Ishikawa (cell line): Measurements from ENCODE around the gene RBM19.

ENCODE experiments used
- CEBPB ChIP-seq: IDR thresholded peaks from 2 replicates; pipeline ENCODE4 v1.6.1; 2012
- CREB1 ChIP-seq: IDR thresholded peaks from 2 replicates; pipeline ENCODE4 v1.6.1; 2012; ENCODE audit warnings: low read depth
- EGR1 ChIP-seq: IDR thresholded peaks from 2 replicates; pipeline ENCODE4 v1.6.1; 2012
- EP300 ChIP-seq: IDR thresholded peaks from 2 replicates; pipeline ENCODE4 v1.6.1; 2012; ENCODE audit warnings: borderline replicate concordance
- FOXM1 ChIP-seq: IDR thresholded peaks from 2 replicates; pipeline ENCODE4 v1.6.1; 2012; ENCODE audit warnings: low read depth, borderline replicate concordance
- NFIC ChIP-seq: IDR thresholded peaks from 2 replicates; pipeline ENCODE4 v1.6.1; 2012
- RAD21 ChIP-seq: IDR thresholded peaks from 2 replicates; pipeline ENCODE4 v1.6.1; 2012; ENCODE audit warnings: low read depth
- TAF1 ChIP-seq: IDR thresholded peaks from 2 replicates; pipeline ENCODE4 v1.6.1; 2012; ENCODE audit warnings: low read depth, mild to moderate bottlenecking
- TCF12 ChIP-seq: IDR thresholded peaks from 2 replicates; pipeline ENCODE4 v1.6.1; 2012; ENCODE audit warnings: low read depth
- TEAD4 ChIP-seq: IDR thresholded peaks from 2 replicates; pipeline ENCODE4 v1.6.1; 2012
- YY1 ChIP-seq: IDR thresholded peaks from 2 replicates; pipeline ENCODE4 v1.6.1; 2012; ENCODE audit warnings: low read depth
- ZBTB7A ChIP-seq: IDR thresholded peaks from 2 replicates; pipeline ENCODE4 v1.6.1; 2012; ENCODE audit warnings: low read depth
- TF ChIP-seq, protein P1 (sequence below): IDR thresholded peaks from 2 replicates; pipeline ENCODE4 v1.6.1; 2012; ENCODE audit warnings: low read depth, mild to moderate bottlenecking
- TF ChIP-seq, protein P2 (sequence below): IDR thresholded peaks from 2 replicates; pipeline ENCODE4 v1.6.1; 2012
- TF ChIP-seq, protein P3 (sequence below): IDR thresholded peaks from 2 replicates; pipeline ENCODE4 v1.6.1; 2012

RBM19 gene

DNA sequence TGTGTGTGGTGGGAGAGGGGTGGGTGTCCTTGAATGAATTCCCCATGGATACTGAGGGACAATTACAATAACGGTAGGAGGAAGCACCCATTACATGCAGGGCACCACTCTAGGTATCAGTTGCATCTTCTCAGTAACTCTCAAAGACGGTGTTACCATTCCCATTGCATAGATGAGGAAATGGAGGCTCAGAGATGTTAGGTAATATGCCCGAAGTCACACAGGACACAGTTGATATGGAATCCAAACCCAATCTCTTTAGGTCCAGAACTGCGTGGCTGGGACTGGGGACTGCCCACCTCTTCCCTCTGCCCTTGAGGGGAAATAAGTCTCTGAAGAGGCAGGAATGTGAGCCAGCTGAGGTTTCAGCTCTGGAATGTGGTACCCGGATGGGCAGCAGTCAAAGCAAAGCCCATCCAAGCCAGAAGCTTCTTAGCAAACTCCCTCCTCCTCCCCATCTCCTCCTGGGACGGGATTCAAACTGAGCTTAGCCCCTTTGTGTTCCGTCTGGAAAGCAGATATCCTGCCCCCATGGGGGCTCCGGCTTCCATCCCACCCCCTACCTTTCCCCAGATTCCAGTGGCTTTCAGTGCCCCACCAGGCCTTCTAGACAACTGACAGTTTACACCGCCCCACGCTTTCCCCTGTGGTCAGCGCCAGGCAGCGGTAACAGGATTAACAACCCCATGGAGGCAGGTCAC, 187.5 kb downstream of the RBM19 start:
- TF ChIP-seq, protein P1, sequence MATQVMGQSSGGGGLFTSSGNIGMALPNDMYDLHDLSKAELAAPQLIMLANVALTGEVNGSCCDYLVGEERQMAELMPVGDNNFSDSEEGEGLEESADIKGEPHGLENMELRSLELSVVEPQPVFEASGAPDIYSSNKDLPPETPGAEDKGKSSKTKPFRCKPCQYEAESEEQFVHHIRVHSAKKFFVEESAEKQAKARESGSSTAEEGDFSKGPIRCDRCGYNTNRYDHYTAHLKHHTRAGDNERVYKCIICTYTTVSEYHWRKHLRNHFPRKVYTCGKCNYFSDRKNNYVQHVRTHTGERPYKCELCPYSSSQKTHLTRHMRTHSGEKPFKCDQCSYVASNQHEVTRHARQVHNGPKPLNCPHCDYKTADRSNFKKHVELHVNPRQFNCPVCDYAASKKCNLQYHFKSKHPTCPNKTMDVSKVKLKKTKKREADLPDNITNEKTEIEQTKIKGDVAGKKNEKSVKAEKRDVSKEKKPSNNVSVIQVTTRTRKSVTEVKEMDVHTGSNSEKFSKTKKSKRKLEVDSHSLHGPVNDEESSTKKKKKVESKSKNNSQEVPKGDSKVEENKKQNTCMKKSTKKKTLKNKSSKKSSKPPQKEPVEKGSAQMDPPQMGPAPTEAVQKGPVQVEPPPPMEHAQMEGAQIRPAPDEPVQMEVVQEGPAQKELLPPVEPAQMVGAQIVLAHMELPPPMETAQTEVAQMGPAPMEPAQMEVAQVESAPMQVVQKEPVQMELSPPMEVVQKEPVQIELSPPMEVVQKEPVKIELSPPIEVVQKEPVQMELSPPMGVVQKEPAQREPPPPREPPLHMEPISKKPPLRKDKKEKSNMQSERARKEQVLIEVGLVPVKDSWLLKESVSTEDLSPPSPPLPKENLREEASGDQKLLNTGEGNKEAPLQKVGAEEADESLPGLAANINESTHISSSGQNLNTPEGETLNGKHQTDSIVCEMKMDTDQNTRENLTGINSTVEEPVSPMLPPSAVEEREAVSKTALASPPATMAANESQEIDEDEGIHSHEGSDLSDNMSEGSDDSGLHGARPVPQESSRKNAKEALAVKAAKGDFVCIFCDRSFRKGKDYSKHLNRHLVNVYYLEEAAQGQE = no peak
- TF ChIP-seq RAD21 (no peak), TCF12 (no peak), EGR1 (no peak), CEBPB (no peak), TAF1 (no peak), NFIC (no peak), YY1 (no peak), FOXM1 (no peak), ZBTB7A (no peak), CREB1 (no peak), EP300 (no peak), TEAD4 (no peak)
- TF ChIP-seq, protein P2, sequence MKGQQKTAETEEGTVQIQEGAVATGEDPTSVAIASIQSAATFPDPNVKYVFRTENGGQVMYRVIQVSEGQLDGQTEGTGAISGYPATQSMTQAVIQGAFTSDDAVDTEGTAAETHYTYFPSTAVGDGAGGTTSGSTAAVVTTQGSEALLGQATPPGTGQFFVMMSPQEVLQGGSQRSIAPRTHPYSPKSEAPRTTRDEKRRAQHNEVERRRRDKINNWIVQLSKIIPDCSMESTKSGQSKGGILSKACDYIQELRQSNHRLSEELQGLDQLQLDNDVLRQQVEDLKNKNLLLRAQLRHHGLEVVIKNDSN = no peak
- TF ChIP-seq, protein P3, sequence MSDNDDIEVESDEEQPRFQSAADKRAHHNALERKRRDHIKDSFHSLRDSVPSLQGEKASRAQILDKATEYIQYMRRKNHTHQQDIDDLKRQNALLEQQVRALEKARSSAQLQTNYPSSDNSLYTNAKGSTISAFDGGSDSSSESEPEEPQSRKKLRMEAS = no peak

DNA sequence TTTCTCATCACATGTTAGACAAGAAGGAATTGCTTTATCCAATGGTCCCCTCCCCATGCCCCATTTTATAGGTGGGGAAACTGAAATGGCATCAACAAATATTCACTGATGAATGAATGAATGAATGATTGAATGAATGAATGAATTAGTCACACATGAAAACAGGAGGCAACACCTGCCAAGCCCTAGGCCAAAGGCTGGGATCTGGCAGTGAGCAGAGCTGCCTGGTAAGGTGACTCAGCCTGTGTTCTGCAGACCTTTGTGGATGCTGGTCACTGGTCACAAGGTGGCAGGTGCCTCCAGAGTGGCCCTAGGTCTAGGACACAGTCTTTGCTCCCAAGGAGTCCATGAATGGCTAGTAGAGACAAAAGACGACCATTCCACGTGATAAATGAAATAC, 188.4 kb downstream of the RBM19 start:
- TF ChIP-seq EGR1 = no peak
- TF ChIP-seq, protein P1 = no peak
- TF ChIP-seq, protein P3 = no peak
- no peak for TF ChIP-seq TCF12
- no peak for TF ChIP-seq TAF1
- no peak for TF ChIP-seq CEBPB
- TF ChIP-seq, protein P2 = no peak
- no peak for TF ChIP-seq FOXM1
- TF ChIP-seq NFIC = no peak
- no peak for TF ChIP-seq RAD21
- TF ChIP-seq ZBTB7A = no peak
- TF ChIP-seq TEAD4 = no peak
- TF ChIP-seq CREB1 = no peak
- no peak for TF ChIP-seq YY1
- no peak for TF ChIP-seq EP300

DNA sequence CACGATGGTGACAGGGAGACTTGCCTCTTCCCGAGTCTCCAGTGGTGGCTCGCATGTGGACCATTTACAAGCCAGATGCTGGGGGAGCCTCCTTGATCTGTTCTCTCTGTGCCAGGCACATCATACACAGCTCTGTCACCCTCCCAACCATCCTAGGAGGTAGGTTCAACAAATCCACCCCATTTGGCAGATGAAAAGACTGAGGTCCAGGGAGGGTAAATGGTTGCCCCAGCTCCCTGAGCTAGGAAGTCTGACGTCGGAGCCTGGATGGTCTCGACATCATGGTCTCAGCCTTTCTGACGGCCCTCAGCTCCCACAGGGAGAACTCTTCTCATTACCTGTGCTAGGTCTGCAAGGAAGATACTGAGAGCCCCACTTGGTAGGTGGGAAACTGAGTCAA, 189.6 kb downstream of the RBM19 start:
- no peak for TF ChIP-seq ZBTB7A
- TF ChIP-seq, protein P1 = no peak
- no peak for TF ChIP-seq NFIC
- TF ChIP-seq CREB1 = no peak
- TF ChIP-seq TEAD4 = no peak
- TF ChIP-seq FOXM1 = no peak
- no peak for TF ChIP-seq YY1
- TF ChIP-seq EGR1 = no peak
- TF ChIP-seq RAD21 = no peak
- no peak for TF ChIP-seq TCF12
- no peak for TF ChIP-seq TAF1
- TF ChIP-seq, protein P2 = no peak
